IMR-90 (cell line): ENCODE results near the gene SLC31A1. TPM values are rescaled to one million over a fixed set of nuclear protein-coding genes. Genes with fewer than 3 reads are reported as not detected.

ENCODE experiments used
- ATAC-seq: fragments of 200-7000 bp; cut with Tn5 transposase; 2 replicates; pipeline ENCODE4 v1.9.1; 2020; ENCODE audit warnings: low read depth, mild to moderate bottlenecking, moderate library complexity
- BruUV-seq: library from RNA; stranded (reverse); fragments of 400-500 nt; replicated peaks from 2 replicates; lab custom pipeline; 2021; lab: Mats Ljungman, UMichigan
- CTCF ChIA-PET: fragments of 300-600 bp; formaldehyde crosslinking; extraction: SDS; loops from one replicate; lab custom pipeline; 2021; ENCODE audit warnings: antibody characterized with exemption; lab: Yijun Ruan, JAX
- POLR2A ChIA-PET: fragments of 300-600 bp; sonication (Branson Sonifier 250); formaldehyde crosslinking; loops from one replicate; lab custom pipeline; 2022; ENCODE audit warnings: antibody characterized with exemption; ENCODE audit not compliant: unreplicated experiment; lab: Charles Lee
- DNase-seq: peaks from one replicate; pipeline ENCODE4 v3.0.0; 2013
- H2AFZ ChIP-seq: replicated peaks from 2 replicates; pipeline ENCODE3; 2013; ENCODE audit warnings: low read length, mild to moderate bottlenecking; ENCODE audit not compliant: poor library complexity
- H2AK5ac ChIP-seq: 2 replicates; pipeline ENCODE4 v1.6.1; 2013; ENCODE audit warnings: low read depth, low read length, inconsistent platforms
- H2AK9ac ChIP-seq: replicated peaks from 2 replicates; pipeline ENCODE3; 2013; ENCODE audit warnings: mild to moderate bottlenecking, low read depth, low read length, moderate library complexity; ENCODE audit not compliant: poor library complexity
- H2BK120ac ChIP-seq: 2 replicates; pipeline ENCODE4 v1.6.1; 2013; ENCODE audit warnings: low read depth, low read length, inconsistent platforms
- H2BK15ac ChIP-seq: 3 replicates; pipeline ENCODE4 v1.6.1; 2013; ENCODE audit warnings: low read depth, low read length, inconsistent platforms
- H2BK20ac ChIP-seq: 2 replicates; pipeline ENCODE4 v1.6.1; 2013; ENCODE audit warnings: low read depth, mild to moderate bottlenecking, inconsistent platforms, low read length, moderate library complexity
- H2BK5ac ChIP-seq: 2 replicates; pipeline ENCODE4 v1.6.1; 2013; ENCODE audit warnings: mild to moderate bottlenecking, low read depth, low read length, inconsistent platforms; ENCODE audit not compliant: poor library complexity, severe bottlenecking
- H3K14ac ChIP-seq: replicated peaks from 2 replicates; pipeline ENCODE4 v1.6.1; 2013; ENCODE audit warnings: low read depth, low read length, inconsistent platforms
- H3K18ac ChIP-seq: 2 replicates; pipeline ENCODE4 v1.6.1; 2013; ENCODE audit warnings: low read depth, low read length, control low read depth
- H3K23ac ChIP-seq: 2 replicates; pipeline ENCODE4 v1.6.1; 2013; ENCODE audit warnings: low read depth, low read length, inconsistent platforms
- H3K27ac ChIP-seq: 2 replicates; pipeline ENCODE4 v1.5.1; 2013; ENCODE audit warnings: mild to moderate bottlenecking, control low read depth, low read length; ENCODE audit not compliant: insufficient read depth
- H3K27me3 ChIP-seq: 2 replicates; pipeline ENCODE4 v1.6.1; 2013; ENCODE audit warnings: low read length; ENCODE audit not compliant: control insufficient read depth, insufficient read depth
- H3K36me3 ChIP-seq: 2 replicates; pipeline ENCODE4 v1.6.1; 2013; ENCODE audit warnings: low read length, mixed read lengths; ENCODE audit not compliant: control insufficient read depth, insufficient read depth
- H3K4ac ChIP-seq: 2 replicates; pipeline ENCODE4 v1.6.1; 2013; ENCODE audit warnings: low read depth, low read length, inconsistent platforms
- H3K4me1 ChIP-seq: 2 replicates; pipeline ENCODE4 v1.6.1; 2013; ENCODE audit warnings: low read length, mixed read lengths; ENCODE audit not compliant: control insufficient read depth, insufficient read depth
- H3K4me2 ChIP-seq: 2 replicates; pipeline ENCODE4 v1.6.1; 2013; ENCODE audit warnings: low read depth, mild to moderate bottlenecking, control low read depth, low read length, moderate library complexity
- H3K4me3 ChIP-seq: 2 replicates; pipeline ENCODE4 v1.5.1; 2013; ENCODE audit warnings: low read depth, mild to moderate bottlenecking, control low read depth, low read length, moderate library complexity; ENCODE audit not compliant: insufficient read depth
- H3K56ac ChIP-seq: 2 replicates; pipeline ENCODE4 v1.6.1; 2013; ENCODE audit warnings: low read length, inconsistent platforms; ENCODE audit not compliant: insufficient read depth; ENCODE audit errors: extremely low read depth
- H3K79me1 ChIP-seq, 2 experiments: 2 replicates each; pipeline ENCODE4 v1.6.1; 2013; ENCODE audit warnings: low read length in 2 of 2, inconsistent platforms in 1 of 2, low read depth in 1 of 2
- H3K9ac ChIP-seq: 2 replicates; pipeline ENCODE4 v1.6.1; 2013; ENCODE audit warnings: low read depth, low read length, control low read depth
- H3K9me1 ChIP-seq: 2 replicates; pipeline ENCODE4 v1.6.1; 2013; ENCODE audit warnings: low read length, inconsistent platforms; ENCODE audit not compliant: insufficient read depth
- H3K9me3 ChIP-seq: 2 replicates; pipeline ENCODE4 v1.6.1; 2013; ENCODE audit warnings: low read length; ENCODE audit not compliant: control insufficient read depth, insufficient read depth
- H4K20me1 ChIP-seq: 2 replicates; pipeline ENCODE4 v1.6.1; 2013; ENCODE audit warnings: low read length, inconsistent platforms; ENCODE audit not compliant: insufficient read depth
- H4K5ac ChIP-seq: 2 replicates; pipeline ENCODE4 v1.6.1; 2013; ENCODE audit warnings: mild to moderate bottlenecking, low read depth, low read length, control low read depth
- H4K8ac ChIP-seq, 2 experiments: 2 replicates each; pipeline ENCODE4 v1.6.1; 2013; ENCODE audit warnings: low read depth in 2 of 2, low read length in 2 of 2, control low read depth in 1 of 2, inconsistent platforms in 1 of 2
- H4K91ac ChIP-seq: 2 replicates; pipeline ENCODE4 v1.6.1; 2013; ENCODE audit warnings: low read depth, low read length, inconsistent platforms; ENCODE audit not compliant: insufficient read depth
- BHLHE40 ChIP-seq: fragments of 150-350 bp; IDR thresholded peaks from 2 replicates; pipeline ENCODE4 v1.6.1; 2016; ENCODE audit warnings: mild to moderate bottlenecking, low read depth, low read length
- CHD1 ChIP-seq: IDR thresholded peaks from 2 replicates; pipeline ENCODE4 v1.6.1; 2012; ENCODE audit warnings: low read depth, low read length, improper control_type of control experiment
- FOS ChIP-seq: fragments of 150-350 bp; IDR thresholded peaks from 2 replicates; pipeline ENCODE4 v1.6.1; 2016; ENCODE audit warnings: low read depth, low read length
- MXI1 ChIP-seq: IDR thresholded peaks from 2 replicates; pipeline ENCODE4 v1.6.1; 2012; ENCODE audit warnings: low read depth, mild to moderate bottlenecking, low read length, moderate library complexity, borderline replicate concordance
- NFE2L2 ChIP-seq: fragments of 150-350 bp; IDR thresholded peaks from 2 replicates; pipeline ENCODE4 v1.6.1; 2016; ENCODE audit warnings: low read depth, mild to moderate bottlenecking, low read length
- RAD21 ChIP-seq: IDR thresholded peaks from 2 replicates; pipeline ENCODE4 v1.6.1; 2012; ENCODE audit warnings: low read length, improper control_type of control experiment
- SMC3 ChIP-seq: fragments of 150-350 bp; IDR thresholded peaks from 2 replicates; pipeline ENCODE4 v1.6.1; 2016; ENCODE audit warnings: low read depth, mild to moderate bottlenecking, antibody characterized with exemption, low read length, moderate library complexity
- WGBS, 2 experiments: methylation state at CpG; one replicate each; pipeline versions ENCODE4 v1.1.5 to v1.1.7; 2013; ENCODE audit warnings: missing lambda C conversion rate in 2 of 2; ENCODE audit not compliant: insufficient read length in 1 of 2; ENCODE audit errors: extremely low coverage in 2 of 2; 5-methylcytosine and 5-hydroxymethylcytosine counted together
- dilution Hi-C: fragments of 300-500 bp; cut with HindIII; formaldehyde crosslinking; loops from one replicate; pipeline ENCODE4 v1.14.3; 2018; ENCODE audit warnings: low sequenced_read_pairs; ENCODE audit not compliant: unreplicated experiment
- in situ Hi-C: fragments of 300-500 bp; cut with MboI; formaldehyde crosslinking; loops from 3 replicates; pipeline ENCODE4 v1.14.3; 2019; ENCODE audit warnings: low sequenced_read_pairs, inconsistent platforms, mixed read lengths
- intact Hi-C: fragments of 100-400 bp; cut with micrococcal nuclease; formaldehyde crosslinking; loops from 2 replicates; pipeline ENCODE4 v1.10.0; 2022
- polyA plus RNA-seq, 3 experiments: library from polyadenylated mRNA; depleted of rRNA; stranded (reverse); fragments of >200 nt; gene quantifications; 2 replicates each; pipeline ENCODE4 v1.2.3, GENCODE V29; 2012; ENCODE audit warnings: low replicate concordance in 1 of 3
- total RNA-seq: library from RNA; depleted of rRNA; stranded (reverse); fragments of >200 nt; gene quantifications from 2 replicates; pipeline ENCODE4 v1.2.3, GENCODE V29; 2012
- TF ChIP-seq, protein P1 (sequence below): fragments of 150-350 bp; IDR thresholded peaks from 2 replicates; pipeline ENCODE4 v1.6.1; 2017; ENCODE audit warnings: mild to moderate bottlenecking, antibody characterized with exemption, low read length, low read depth
- TF ChIP-seq, protein P2 (sequence below): fragments of 150-350 bp; IDR thresholded peaks from 2 replicates; pipeline ENCODE4 v1.6.1; 2016; ENCODE audit warnings: low read depth, mild to moderate bottlenecking, low read length, moderate library complexity, borderline replicate concordance
- TF ChIP-seq, protein P3 (sequence below): conservative IDR thresholded peaks from 2 replicates; pipeline ENCODE4 v1.5.1; 2012; ENCODE audit warnings: mild to moderate bottlenecking, low read depth, low read length, improper control_type of control experiment

Gene SLC31A1
- total and polyA plus RNA-seq, 2 of the 4 experiments (the other 2 are of a cell fraction) = 17.9 to 23.3 TPM

DNA sequence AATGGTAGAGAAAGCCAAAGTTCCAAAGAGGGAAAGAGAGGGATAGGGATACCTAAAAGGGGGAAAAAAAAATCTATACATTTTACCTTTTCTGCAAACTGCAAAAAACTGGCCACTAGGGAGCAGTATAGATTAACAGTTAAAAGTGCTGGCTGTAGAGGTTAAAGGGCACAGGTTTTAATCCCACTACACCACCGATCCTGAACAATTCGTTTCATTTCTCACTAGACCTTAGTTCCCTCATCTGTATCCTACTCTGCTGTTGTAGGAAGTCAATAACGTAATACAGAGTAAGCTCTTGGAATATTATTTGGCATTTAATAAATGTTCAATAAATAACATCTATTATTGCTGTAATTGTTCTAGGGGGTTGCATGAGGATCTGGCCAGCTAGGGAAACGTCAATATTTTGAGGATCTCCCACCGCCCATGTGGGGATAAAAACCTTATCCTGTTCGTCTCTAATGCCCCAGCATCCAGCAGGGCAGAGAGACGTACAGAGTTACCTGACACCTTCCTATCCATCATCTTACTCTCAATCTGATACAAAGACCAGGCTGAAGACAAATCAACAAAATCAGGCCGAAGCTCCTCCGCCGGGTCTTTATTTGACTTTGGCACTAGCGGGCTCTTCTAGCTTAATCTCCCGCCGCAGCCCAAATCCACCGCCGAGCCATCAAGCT lies 53.3 kb downstream of the SLC31A1 start:
- peak overlapping the region; percentile 40; the same call in 1 of the 2 replicates for H3K23ac ChIP-seq
- peak overlapping the region; percentile 70 for H3K9ac ChIP-seq
- peak overlapping the region; percentile 45 for H2AK9ac ChIP-seq
- H2AFZ ChIP-seq = peak overlapping the region; percentile 98
- peaks cover 2% of the 10 kb centered on the region; the same call in 1 of the 2 replicates for H3K4me1 ChIP-seq
- H3K56ac ChIP-seq = peak overlapping the region; percentile 59
- BruUV-seq = no TSS peak
- H3K36me3 ChIP-seq = peaks cover 19% of the 10 kb centered on the region
- H3K79me1 ChIP-seq = peaks cover 15 to 31% of the 10 kb centered on the region in 2 experiments
- 0 out of 2 replicates have a peak overlapping the region, but pooled peaks have one; percentile 36 for H2BK120ac ChIP-seq
- ATAC-seq = peak; percentile 12; the same call in 1 of the 2 replicates
- ChIA-PET CTCF (interaction anchor here (0.7 to 1.9 kb wide), 6 partner anchors 10 to 96 kb away, joined by 3 to 7 read pairs (median 3); partner anchors contain the start of genes FKBP15 and SLC31A1), POLR2A (interaction anchor here (0.6 kb wide), 2 partner anchors 10 to 131 kb away, joined by 3 to 5 read pairs; no protein-coding TSS in a partner anchor)
- peak overlapping the region; percentile 80 for H2BK5ac ChIP-seq
- H4K91ac ChIP-seq = peak overlapping the region; percentile 74; the same call in 1 of the 2 replicates
- peak overlapping the region; percentile 96 for H3K4me2 ChIP-seq
- H3K18ac ChIP-seq = peak overlapping the region; percentile 33
- no peak overlapping the region for H2BK15ac ChIP-seq
- peak; percentile 64 for DNase-seq
- H3K4me3 ChIP-seq = peak overlapping the region; percentile 74
- intact Hi-C loops (loop anchor here (1.0 to 10.0 kb wide), 4 partner anchors 53 to 380 kb away; partner anchors contain the start of genes FKBP15 and SLC31A1), in situ Hi-C loops (no loop called here), dilution Hi-C loops (no loop called here)
- peak overlapping the region; percentile 39 for H3K14ac ChIP-seq
- no peaks in the 10 kb centered on the region for H3K9me3 ChIP-seq
- H3K27ac ChIP-seq = peak overlapping the region; percentile 65
- H4K8ac ChIP-seq = peak overlapping the region; percentile 45 to 80
- no peaks in the 10 kb centered on the region for H4K20me1 ChIP-seq
- peak overlapping the region; percentile 51 for H3K4ac ChIP-seq
- no peaks in the 10 kb centered on the region for H3K9me1 ChIP-seq
- WGBS, 2 experiments = 0% methylated on average over 10 of the region's 15 CpGs; no CpG with 5 or more reads in 1 of the 2 experiments
- H3K27me3 ChIP-seq = no peaks in the 10 kb centered on the region
- TF ChIP-seq BHLHE40 = no peak
- TF ChIP-seq MXI1 = no peak
- no peak for TF ChIP-seq NFE2L2
- peak; percentile 31; the same call in 1 of the 2 replicates for TF ChIP-seq SMC3
- peak; percentile 56 for TF ChIP-seq RAD21
- no peak for TF ChIP-seq CHD1
- TF ChIP-seq, protein P1, sequence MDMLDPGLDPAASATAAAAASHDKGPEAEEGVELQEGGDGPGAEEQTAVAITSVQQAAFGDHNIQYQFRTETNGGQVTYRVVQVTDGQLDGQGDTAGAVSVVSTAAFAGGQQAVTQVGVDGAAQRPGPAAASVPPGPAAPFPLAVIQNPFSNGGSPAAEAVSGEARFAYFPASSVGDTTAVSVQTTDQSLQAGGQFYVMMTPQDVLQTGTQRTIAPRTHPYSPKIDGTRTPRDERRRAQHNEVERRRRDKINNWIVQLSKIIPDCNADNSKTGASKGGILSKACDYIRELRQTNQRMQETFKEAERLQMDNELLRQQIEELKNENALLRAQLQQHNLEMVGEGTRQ = no peak
- TF ChIP-seq, protein P2, sequence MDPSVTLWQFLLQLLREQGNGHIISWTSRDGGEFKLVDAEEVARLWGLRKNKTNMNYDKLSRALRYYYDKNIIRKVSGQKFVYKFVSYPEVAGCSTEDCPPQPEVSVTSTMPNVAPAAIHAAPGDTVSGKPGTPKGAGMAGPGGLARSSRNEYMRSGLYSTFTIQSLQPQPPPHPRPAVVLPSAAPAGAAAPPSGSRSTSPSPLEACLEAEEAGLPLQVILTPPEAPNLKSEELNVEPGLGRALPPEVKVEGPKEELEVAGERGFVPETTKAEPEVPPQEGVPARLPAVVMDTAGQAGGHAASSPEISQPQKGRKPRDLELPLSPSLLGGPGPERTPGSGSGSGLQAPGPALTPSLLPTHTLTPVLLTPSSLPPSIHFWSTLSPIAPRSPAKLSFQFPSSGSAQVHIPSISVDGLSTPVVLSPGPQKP = no peak
- TF ChIP-seq FOS = no peak
- TF ChIP-seq, protein P3, sequence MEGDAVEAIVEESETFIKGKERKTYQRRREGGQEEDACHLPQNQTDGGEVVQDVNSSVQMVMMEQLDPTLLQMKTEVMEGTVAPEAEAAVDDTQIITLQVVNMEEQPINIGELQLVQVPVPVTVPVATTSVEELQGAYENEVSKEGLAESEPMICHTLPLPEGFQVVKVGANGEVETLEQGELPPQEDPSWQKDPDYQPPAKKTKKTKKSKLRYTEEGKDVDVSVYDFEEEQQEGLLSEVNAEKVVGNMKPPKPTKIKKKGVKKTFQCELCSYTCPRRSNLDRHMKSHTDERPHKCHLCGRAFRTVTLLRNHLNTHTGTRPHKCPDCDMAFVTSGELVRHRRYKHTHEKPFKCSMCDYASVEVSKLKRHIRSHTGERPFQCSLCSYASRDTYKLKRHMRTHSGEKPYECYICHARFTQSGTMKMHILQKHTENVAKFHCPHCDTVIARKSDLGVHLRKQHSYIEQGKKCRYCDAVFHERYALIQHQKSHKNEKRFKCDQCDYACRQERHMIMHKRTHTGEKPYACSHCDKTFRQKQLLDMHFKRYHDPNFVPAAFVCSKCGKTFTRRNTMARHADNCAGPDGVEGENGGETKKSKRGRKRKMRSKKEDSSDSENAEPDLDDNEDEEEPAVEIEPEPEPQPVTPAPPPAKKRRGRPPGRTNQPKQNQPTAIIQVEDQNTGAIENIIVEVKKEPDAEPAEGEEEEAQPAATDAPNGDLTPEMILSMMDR = peak; percentile 68
- peak overlapping the region; percentile 37; the same call in 1 of the 2 replicates for H2AK5ac ChIP-seq
- H2BK20ac ChIP-seq = no peak overlapping the region
- H4K5ac ChIP-seq = peak overlapping the region; percentile 40
